ENCODE data around the gene RASGRF1. TPM values are rescaled to one million over a fixed set of nuclear protein-coding genes. Genes with fewer than 3 reads are reported as not detected.

Gene RASGRF1
- total RNA-seq, 1 donor from 2014 or later, result 82.6 TPM

GRCh38 chr15:78938658-78939488 lies 151.7 kb downstream of the RASGRF1 start:
- Histone ChIP-seq H3K36me3 (peaks cover 47% of the 10 kb centered on the region), H3K4me3 (no peak overlapping the region), H3K4me1 (peaks cover 74% of the 10 kb centered on the region), H3K9me3 (no peaks in the 10 kb centered on the region), H3K27me3 (ENCODE audit: low read depth) (no peaks in the 10 kb centered on the region), H3K27ac (peak overlapping the region; percentile 76)
- no peak for DNase-seq
- intact Hi-C loops (cut with DNase I), result no loop called here
- TF ChIP-seq CTCF (IDR thresholded peaks at IDR 0.05), result no peak
- ATAC-seq, result peak; percentile 43 to 60

GRCh38 chr15:78937132-78937739 lies 153.3 kb downstream of the RASGRF1 start:
- Histone ChIP-seq H3K4me3 (peak overlapping the region; percentile 19), H3K4me1 (peaks cover 69% of the 10 kb centered on the region), H3K36me3 (peaks cover 63% of the 10 kb centered on the region), H3K27me3 (ENCODE audit: low read depth) (no peaks in the 10 kb centered on the region), H3K27ac (peak overlapping the region; percentile 76), H3K9me3 (no peaks in the 10 kb centered on the region)
- DNase-seq (peak; percentile 64), ATAC-seq (peak; percentile 56 to 60)
- intact Hi-C loops (cut with DNase I), result no loop called here
- no peak for TF ChIP-seq CTCF (IDR thresholded peaks at IDR 0.05)

DNA sequence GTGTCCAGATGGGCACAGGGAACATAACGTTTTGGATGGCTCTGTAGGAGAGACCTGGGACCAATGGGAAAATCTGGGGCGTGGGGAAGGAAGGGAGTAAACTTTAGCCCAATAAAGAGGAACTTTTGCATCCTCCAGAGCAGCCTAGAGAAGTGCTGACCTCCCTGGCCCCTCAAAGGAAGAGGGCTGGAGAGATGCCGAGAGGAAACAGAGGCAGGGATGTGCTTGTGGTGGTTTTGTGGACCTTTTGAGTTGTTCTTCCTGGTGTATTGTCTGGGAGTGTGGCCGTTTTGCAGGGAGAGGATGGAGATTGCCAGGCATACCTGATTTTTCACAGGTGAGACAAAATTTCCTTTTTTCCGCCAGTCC lies 155.9 kb downstream of the RASGRF1 start:
- Histone ChIP-seq H3K4me3 (no peak overlapping the region), H3K36me3 (peaks cover 86% of the 10 kb centered on the region), H3K4me1 (peaks cover 57% of the 10 kb centered on the region), H3K9me3 (no peaks in the 10 kb centered on the region), H3K27me3 (ENCODE audit: low read depth) (no peaks in the 10 kb centered on the region), H3K27ac (no peak overlapping the region)
- TF ChIP-seq CTCF (IDR thresholded peaks at IDR 0.05), result no peak
- intact Hi-C loops (cut with DNase I), result no loop called here
- no peak for ATAC-seq
- DNase-seq, result no peak

GRCh38 chr15:78933823-78934654 lies 156.5 kb downstream of the RASGRF1 start:
- Histone ChIP-seq H3K27me3 (ENCODE audit: low read depth) (no peaks in the 10 kb centered on the region), H3K27ac (no peak overlapping the region), H3K36me3 (peaks cover 90% of the 10 kb centered on the region), H3K4me1 (peaks cover 53% of the 10 kb centered on the region), H3K9me3 (no peaks in the 10 kb centered on the region), H3K4me3 (no peak overlapping the region)
- ATAC-seq (no peak), DNase-seq (no peak)
- TF ChIP-seq CTCF (IDR thresholded peaks at IDR 0.05), result no peak
- intact Hi-C loops (cut with DNase I), result no loop called here

GRCh38 chr15:78933187-78933822 lies 157.3 kb downstream of the RASGRF1 start:
- intact Hi-C loops (cut with DNase I), result no loop called here

More at GRCh38 chr15:78933187-78933822, 157.3 kb downstream of the RASGRF1 start:
- no peak for TF ChIP-seq CTCF (IDR thresholded peaks at IDR 0.05)
- Histone ChIP-seq H3K36me3 (peaks cover 92% of the 10 kb centered on the region), H3K27me3 (ENCODE audit: low read depth) (no peaks in the 10 kb centered on the region), H3K9me3 (no peaks in the 10 kb centered on the region), H3K4me3 (no peak overlapping the region), H3K4me1 (peaks cover 46% of the 10 kb centered on the region), H3K27ac (no peak overlapping the region)
- no peak for ATAC-seq
- no peak for DNase-seq
